NCI-H748 (cell line): ENCODE results near the gene UTS2R.
A peak's percentile ranks its signal among the peaks of the same experiment; 100 is the strongest.

Experiments
- DNase-seq: peaks from one replicate; lab custom pipeline; 2025; ENCODE audit not compliant: unreplicated experiment; lab: John Stamatoyannopoulos, UW

UTS2R gene

DNA sequence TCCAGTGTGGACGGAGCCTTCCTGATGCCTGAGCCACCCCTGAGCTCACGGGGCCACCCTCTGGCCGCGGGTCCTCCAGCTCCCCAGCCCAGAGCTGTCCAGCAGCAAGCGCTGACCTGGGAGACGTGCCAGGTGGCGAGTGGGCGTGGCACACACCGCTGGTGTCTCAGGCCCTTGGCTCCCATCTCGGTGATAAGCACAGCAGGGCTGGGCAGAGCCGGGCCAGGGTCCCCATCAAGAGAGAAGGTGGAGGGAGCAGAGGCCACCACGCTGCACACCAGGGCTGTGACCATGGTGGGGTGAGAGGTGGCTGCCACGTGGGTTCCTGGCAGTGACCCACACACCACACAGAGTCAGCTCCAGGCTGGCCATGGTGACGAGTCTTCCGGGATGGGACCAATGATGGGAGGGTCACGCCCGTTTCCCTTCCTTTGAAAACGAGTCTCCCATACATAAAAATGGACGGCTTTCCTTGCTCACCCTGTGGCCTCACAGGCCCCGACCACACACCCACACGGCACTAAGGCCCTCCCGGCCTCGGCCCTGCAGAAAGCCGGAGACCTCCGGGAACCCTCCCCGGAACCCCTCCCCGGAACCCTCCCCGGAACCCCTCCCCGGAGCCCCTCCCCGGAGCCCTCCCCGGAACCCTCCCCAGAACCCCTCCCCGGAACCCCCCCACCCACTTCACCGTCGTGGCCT is 16.8 kb downstream of the UTS2R start:
- DNase-seq = peak; percentile 45

DNA sequence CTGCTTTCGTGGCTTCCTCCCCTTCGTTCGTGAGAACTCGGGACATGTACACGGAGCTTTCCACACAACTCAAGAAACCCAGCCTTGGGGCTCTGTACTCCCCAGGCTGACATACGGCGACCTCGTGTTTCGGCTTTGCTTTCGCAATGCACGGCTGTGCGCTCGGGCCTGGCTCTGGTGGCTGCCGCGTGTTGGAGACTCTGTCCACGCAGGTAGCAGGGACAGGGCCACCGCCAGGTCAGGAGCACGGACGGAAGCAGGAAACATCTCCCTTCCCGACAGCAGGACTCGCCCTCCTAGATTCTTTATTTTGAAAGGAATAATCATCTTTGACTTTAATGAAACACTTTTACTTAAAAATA is 17.3 kb downstream of the UTS2R start:
- DNase-seq = no peak

DNA sequence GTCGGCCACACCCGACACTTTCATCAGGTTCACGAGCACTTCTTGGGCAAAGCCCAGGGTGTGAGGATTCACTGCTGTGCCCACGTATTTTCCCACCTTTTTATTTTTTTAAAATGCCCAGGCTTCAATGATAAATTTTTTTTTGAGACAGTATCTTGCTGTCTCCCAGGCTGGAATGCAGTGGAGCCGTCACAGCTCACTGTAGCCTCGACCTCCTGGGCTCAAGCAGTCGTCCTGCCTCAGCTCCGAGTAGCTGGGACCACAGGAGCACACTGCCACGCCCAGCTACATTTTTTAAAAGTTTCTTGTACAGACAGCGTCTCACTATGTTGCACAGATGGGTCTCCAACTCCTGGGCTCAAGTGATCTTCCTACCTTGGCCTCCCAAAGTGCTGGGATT is 17.8 kb downstream of the UTS2R start:
- no peak for DNase-seq

DNA sequence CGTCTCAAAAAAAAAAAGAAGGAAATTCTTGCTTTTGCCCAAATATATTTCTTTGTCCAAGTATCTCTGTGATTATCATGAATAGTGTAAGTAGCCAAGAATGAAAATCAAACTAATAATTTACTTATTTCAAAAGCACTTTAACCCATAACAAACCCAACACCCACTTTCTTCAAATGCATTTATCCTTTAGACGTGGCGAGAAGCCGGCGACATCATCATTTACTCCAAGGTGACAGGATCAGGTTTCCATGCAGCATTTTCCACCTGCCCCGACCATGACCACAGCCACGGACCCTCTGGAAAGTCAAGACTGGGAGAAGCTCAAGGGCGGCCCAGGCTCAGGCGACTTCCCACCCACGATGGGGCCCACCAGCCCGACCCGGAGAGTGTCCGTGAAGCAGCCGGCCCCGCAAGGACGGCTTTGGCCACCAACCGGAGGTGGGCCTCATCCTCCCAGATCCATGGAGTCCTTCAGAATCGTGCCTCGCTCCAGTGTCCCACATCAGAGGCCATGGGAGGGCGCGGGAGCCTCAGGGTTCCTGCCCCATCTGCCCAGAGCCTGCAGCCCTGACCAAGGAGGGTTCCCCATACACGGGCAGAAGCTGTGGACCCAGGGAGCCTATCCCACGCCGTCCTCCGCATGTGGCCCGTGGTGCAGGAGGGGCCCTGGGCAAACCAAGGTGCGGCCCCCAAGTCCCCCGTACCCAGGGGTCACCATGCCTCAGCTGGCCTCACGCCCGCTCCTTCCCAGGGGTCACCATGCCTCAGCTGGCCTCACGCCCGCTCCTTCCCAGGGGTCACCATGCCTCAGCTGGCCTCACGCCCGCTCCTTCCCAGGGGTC is 18.7 kb downstream of the UTS2R start:
- DNase-seq = no peak

DNA sequence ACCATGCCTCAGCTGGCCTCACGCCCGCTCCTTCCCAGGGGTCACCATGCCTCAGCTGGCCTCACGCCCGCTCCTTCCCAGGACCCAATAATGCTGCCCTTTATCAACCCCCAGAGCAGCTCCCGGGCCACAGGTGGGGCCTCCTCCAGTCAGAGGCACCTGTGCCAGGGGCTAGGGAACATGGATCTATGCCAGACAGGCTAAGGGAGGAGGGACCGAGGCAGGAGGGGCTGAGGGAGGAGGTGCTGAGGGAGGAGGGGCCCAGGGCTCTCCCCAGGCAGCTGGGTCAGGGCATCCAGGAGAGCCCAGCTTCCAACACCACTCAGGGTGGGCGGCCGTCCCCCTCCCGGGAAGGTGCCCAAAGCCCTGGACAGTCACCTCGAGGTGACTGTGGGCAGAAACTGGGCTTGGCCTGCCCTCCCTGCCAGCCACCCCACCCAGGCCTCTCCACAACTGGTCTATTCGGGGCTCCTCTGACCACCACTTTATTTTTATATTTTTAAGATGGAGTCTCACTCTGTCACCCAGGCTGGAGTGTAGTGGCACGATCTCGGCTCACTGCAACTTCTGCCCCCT is 19.4 kb downstream of the UTS2R start:
- DNase-seq = no peak

DNA sequence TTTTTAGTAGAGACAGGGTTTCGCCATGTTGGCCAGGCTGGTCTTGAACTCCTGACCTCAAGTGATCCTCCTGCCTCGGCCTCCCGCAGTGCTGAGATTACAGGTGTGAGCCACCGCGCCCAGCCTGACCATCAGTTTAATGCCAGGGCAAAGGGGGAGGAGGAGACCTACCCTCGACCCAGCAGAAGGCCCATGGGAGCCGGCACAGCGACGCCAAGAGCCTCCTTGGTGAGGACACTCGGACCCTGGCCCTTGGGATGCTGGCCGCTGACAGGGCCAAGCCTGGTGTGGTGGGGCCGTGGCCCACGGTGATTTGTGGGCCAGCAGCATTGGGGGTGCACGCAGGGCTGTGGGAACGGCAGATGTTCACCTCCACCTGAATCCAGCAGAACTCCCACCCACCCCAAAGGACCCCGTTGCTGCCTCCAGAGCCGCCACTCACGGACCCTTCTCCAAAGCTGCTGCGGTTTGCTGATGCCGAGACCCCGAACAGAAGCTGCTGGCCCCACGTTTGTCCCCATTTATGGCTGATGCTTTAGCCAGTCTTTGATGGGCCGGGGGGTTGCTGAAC is 20.0 kb downstream of the UTS2R start:
- no peak for DNase-seq

DNA sequence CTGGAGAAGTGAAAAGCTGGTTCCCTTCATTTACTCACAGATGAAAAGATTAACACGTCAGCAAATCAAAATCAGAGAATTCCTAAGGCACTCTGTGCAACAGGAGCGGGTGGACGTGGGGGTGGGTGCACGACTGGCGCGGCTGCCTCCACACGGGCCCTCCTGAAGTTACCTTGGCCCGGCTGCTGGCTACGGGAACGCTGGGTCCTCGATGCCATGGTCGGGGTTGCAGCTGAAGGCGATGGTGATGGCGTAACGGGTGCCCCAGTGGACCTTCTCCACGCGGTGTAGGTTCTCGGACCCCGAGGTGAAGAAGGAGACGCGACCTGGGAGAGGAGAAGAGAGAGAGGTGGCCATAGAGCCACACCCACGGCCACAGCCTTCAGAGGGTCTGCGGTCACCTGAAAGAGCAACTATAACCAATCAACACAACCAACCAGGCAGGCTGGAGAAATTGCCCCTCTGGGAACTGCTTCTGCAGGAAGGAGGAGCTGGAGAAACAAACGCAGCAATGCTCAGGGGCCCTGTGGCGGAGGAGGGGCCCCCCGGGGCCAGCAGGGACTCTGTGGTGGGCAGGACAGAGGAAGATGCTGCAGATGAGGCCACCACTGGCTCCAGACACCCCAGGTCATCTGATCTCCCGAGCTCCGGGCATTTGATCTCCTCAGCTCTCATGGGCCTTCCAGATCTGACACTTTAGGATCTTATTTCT is 20.8 kb downstream of the UTS2R start:
- DNase-seq = no peak

DNA sequence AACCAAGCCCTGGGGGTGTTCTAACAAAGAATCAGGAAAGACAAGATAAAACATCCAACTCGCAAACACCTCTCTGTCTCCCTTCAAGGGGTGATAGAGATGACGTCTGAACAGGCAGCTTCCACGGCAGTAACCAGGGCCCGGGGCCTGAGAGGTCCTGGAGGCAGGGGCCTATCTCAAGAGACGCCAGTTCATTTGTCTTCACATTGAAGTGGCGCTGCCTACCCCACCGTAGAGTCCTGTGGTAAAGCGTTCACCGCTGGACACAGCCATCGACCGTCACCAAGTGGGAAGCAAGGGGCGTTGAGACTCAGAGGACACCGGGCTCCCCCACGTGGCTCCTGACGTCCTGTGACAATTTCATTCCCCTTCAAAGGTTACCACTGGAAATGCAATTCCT is 21.4 kb downstream of the UTS2R start:
- no peak for DNase-seq

DNA sequence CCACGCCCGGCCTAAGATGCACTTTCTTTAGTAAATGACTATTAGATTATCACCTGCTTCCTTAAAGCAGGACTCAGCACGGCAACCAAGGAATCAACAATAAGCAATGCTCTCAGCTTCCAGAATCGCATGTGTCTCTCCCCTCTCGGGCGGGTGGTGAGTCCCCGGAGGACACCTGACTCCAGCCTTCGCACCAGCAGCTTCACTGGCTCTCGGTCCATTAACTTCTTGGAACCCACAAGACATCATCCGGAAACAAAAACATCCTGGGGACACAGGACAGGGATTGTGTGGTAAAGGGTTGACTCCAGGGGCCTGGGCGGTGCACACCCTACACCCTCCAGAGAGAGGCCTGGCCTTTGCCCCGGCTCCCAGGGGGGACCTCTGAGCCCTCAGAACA is 22.7 kb downstream of the UTS2R start:
- DNase-seq = no peak

DNA sequence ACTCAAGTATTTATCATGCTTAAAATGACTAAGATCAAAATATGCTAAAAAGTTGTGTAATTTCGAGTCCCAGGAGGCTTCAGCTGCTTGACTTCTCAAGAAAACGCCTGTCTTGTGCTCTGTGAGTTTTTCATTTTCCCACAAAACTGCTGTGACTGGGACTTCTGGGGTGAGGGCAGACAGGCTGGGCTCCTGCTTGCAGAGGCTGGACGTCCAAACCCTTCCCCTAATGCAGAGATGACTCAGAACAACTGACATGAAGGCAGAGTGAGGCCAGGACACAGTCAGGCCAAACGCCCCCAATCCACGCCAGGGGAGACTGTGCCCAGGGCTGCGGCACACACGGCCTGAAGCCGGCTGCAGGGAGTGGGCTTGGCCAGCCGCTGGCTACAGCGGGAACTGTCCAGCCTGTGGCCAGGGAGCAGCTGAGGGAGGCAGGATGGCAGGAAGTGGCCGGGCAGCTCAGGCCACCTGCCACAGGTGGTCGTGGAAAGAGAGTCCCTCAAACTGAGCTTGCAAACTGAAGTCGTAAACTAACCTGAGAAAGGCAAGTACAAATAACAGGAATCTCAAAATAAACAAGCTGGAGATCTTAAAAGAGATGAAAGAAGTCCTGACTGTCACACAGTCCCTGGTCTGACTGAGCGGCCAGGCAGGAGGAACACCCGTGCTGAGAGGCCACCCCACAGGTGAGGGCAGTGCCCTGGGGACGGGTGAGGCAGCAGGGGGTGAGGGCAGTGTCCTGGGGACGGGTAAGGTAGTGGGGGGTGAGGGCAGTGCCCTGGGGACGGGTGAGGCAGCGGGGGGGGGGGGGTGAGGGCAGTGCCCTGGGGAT is 25.3 kb downstream of the UTS2R start:
- no peak for DNase-seq

DNA sequence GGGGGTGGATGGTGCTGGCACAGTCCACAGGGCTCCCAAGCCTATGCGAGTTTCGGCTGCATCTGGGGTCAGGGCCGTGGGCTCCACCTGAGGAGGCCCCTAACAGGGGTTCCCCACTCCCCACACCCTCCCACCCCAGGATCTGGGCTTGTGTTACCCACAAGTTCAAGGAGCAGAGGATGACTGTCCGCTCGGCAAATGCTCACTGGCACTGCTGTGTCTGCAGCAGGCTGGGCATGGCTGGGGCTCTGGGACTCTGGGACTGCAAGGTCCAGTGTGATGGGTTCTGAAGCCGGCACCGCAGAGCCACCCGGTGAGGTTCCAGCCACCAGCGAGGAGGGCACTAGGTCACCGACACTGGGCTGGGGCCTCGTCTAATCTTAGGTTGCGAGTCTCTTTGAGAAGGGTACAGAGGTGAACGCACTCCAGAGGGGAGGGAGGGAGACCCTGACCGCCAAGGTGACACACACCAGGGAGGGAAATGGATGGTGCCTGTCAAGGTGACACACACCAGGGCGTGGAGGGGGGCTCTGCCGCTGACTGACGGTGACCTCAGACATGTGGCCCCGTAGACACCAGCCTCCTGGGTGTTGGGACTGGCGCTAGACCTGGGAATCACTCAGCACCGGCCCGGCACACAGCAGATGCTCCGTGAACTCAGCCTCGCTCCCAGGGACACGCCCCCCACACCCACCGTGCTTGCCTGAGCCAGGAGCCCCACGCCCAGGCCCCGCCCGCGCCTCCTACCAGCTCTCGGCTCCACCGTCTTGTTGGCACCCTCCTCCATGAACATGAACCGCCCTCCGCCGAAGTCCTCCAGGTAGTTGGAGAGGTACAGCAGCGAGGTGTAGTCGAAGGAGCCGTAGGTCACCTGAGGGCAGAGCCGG is 26.1 kb downstream of the UTS2R start:
- DNase-seq = peak; percentile 28

DNA sequence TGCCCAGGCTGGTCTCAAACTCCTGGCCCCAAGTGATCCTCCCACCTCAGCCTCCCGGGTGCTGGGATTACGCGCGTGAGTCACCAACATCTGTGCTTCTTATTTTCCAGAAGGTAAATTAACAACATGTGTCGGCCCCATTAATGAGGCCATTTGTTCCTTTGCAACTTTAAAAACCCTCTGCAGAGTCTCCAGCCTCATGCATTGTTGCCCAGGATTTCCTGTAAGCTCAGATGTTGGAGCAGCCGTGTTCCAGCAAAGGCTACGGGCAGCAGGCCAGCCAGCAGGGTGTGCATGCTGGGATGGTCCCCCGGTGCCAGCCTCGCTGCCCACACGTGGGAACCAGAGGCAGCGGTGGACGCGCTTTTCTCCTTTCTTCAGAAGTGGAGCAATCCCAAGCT is 27.5 kb downstream of the UTS2R start:
- no peak for DNase-seq

DNA sequence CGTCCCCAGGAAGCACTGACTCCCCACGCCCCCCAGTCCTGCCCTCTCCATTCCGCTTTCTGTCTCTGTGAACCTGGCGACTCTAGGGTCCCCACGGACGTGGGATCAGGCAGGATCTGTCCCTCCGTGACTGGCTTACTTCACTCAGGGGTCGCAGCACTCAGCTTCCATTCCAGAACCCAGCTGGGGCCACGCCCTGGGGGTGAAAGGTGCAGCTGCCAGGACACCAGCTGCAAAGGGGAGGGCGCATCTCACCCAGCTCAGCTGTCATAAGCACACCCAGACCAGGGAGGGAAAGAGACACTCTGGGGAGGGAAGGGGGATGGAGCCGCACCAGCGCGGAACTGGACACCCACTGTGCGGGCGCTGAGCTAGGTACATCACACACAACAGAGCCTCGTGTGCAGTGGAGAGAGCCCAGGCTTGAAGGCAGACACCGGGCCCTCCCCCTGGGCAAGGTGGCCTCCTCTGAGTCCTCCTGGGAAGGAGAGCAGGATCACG is 28.1 kb downstream of the UTS2R start:
- no peak for DNase-seq

DNA sequence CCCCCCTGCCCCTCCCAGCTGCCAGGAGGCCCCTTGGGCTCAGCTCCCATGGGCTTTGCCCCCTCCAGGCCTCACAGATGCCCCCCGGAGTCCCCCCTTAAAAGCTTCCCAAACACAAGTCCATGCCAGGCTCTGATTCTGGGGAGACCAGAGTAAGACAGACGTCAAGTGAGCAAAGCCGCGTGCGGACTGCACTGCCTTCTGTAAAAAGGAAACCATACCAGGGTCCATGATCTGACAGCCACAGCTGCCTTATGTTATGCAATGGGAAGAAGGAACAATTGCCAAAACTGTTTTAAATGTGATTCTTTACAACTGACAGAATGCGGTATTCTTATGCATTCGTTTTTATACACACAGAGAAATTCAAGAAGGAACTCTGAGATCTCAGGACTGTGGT is 28.6 kb downstream of the UTS2R start:
- DNase-seq = no peak

DNA sequence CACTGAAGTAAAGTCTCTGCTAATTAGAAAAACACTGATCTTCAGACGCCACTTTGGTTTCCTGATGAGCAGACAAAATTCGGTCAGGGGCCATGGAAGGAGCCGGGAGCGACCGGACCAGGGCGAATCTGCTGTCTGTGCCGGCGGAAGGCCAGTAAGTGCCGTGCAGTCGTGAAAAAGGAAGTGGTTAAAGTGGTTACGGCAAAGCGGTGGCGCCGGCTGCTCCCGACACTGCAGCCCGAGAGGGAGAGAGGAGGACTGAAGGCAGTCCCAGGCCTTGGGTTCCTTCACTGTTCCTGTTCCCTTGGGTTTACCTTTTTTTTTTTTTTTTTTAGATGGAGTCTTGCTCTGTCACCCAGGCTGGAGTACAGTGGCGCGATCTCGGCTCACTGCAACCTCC is 29.3 kb downstream of the UTS2R start:
- DNase-seq = no peak

DNA sequence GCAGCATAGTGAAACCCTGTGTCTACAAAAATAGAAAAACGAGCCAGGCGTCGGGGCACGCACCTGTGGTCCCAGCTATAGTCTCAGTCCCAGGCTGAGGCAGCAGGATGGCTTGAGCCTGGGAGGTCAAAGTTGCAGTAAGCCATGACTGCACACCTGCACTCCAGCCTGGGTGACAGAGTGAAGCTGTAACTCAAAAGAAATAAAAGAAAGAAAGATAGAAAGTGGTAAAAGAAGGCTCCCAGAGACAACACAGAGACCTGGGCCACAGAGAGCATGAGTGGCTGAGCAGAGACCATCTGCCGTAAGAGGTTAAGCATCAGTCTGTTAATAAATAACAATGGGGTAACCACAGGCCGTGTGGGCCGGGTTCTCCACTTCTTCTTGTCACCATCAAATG is 31.3 kb downstream of the UTS2R start:
- DNase-seq = no peak

DNA sequence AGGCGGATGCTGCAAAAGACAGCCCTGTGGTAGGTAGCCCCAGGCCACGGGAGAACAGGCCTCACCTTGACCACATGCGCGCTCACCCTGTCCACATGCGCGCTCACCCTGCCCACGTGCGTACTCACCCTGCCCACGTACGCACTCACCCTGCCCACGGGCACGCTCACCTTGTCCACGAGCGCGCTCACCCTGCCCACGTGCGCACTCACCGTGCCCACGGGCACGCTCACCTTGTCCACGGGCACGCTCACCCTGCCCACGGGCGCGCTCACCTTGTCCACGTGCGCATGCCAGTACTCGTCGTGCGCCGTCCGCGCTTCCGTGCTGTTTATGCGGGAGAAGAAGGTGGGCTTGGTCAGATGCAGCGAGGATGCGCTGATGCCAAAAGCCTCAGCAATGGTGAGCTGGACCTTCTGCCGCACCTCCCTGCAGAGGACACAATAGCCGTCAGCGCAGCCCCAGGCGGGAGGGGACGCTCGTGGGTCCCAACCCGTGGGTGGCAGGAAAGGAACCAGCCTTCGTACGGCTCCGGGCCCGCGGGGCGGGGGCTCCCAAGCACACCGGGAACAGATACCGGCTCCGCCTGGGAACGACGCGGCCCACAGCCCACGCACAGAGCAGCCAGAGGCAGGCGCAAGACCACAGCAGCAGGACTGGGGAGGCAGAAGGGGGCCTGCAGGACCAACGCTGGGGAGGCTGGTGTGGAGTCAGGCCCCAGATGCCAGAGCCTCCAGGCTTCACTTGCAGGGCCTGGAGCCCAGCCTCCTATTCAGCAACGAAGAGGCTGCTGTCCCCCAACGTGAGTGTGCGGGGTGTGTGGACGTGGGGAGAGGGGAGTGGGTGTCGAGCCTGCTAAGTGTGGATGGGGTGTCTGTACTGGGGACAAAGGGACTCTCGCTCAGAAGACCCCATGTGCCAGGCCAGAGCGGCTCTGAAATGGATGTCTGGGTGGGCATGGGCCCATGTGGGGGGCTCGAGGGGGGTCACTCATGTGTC is 32.4 kb downstream of the UTS2R start:
- no peak for DNase-seq

DNA sequence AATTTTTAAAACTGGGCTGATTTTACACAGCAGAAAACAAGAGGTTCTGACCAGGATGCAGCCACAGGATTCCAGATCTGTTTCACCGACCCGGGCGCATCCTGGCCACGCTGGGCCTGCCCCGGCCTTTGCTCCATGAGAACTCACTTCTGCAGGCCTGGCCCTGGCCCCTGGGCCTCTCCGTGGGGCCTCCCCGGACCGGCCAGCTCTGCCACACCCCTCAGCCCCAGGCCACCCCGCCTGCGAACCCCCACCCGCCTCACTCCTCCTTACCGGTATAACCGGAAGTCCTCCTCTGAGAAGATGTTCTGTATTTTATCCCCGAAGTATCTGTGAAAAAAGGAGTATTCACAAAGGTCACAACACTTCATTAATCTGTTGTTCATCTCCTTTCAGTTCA is 33.5 kb downstream of the UTS2R start:
- no peak for DNase-seq
